Retinal pigment epithelial cell (primary cell): ENCODE results near the gene CTNNBL1.

Experiments used
- DNase-seq: peaks from one replicate; pipeline ENCODE4 v3.0.0-alpha.2; 2010; ENCODE audit warnings: low read depth
- H3K4me3 ChIP-seq: 2 replicates; pipeline ENCODE4 v1.5.1; 2011; ENCODE audit warnings: mild to moderate bottlenecking, low read length, control low read depth, moderate library complexity
- TF ChIP-seq, protein P1 (sequence below): conservative IDR thresholded peaks from 2 replicates; pipeline ENCODE4 v1.5.1; 2011; ENCODE audit warnings: low read depth, low read length, control low read depth, inconsistent platforms

The CTNNBL1 gene

DNA sequence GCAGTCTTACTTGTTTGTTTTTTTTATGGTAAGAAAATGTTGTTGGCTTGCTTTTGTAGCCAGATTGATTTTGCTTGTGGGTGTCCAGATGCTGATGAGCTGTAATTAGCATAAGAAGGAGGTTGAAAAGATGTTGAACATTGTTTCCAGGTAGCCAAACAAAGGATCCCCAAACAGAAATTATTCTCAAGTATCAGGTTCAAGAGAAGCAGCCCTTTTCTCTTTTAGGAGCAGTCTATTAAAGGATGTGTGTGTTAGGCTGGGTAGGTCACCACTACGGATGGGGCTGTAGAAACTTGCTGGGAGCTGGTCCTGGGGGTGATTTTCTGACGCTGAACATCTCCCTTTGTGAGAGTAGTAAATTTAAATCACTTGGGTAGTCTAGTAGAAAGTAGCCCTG is 122.2 kb downstream of the CTNNBL1 start:
- no peak overlapping the region for H3K4me3 ChIP-seq
- DNase-seq, result no peak
- TF ChIP-seq, protein P1, sequence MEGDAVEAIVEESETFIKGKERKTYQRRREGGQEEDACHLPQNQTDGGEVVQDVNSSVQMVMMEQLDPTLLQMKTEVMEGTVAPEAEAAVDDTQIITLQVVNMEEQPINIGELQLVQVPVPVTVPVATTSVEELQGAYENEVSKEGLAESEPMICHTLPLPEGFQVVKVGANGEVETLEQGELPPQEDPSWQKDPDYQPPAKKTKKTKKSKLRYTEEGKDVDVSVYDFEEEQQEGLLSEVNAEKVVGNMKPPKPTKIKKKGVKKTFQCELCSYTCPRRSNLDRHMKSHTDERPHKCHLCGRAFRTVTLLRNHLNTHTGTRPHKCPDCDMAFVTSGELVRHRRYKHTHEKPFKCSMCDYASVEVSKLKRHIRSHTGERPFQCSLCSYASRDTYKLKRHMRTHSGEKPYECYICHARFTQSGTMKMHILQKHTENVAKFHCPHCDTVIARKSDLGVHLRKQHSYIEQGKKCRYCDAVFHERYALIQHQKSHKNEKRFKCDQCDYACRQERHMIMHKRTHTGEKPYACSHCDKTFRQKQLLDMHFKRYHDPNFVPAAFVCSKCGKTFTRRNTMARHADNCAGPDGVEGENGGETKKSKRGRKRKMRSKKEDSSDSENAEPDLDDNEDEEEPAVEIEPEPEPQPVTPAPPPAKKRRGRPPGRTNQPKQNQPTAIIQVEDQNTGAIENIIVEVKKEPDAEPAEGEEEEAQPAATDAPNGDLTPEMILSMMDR, result no peak

DNA sequence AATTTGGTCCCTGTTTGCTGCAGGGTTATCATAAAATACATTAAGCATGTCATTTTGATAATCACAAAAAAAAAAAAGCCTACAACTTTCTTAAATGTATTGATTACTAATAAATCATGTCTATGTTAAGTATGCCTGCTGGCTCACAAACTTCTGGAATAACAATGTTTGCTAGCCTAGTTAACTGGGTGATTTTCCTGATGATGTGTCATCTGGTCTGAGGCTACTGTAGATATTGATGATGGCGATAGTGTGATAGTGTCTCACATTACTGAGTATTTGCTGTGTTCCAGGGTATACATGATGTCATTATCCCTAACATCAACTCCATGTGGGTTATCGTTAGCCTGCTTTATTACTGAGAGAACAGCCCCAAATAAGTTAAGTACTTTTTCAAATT is 122.9 kb downstream of the CTNNBL1 start:
- DNase-seq, result no peak
- TF ChIP-seq, protein P1, result no peak
- H3K4me3 ChIP-seq, result no peak overlapping the region

DNA sequence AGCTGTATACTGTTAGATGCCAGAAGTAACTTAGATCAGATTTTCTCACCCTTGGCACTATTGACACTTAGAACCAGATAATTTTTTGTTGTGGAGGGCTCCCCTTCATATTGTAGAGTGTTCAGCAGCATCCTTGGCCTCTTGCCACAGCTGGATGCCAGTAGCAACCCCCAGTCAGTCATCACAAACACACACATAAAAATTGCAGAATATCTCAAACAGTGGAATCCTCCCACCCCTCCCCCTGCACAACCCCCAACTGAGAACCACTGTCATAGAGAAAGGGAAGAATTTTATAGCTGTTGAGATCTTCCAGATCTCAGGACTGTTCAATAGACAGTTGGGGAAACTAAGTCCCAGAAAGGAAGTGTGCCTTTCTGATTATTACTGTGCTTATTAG is 127.9 kb downstream of the CTNNBL1 start:
- TF ChIP-seq, protein P1, result no peak
- DNase-seq, result no peak
- H3K4me3 ChIP-seq, result no peak overlapping the region

DNA sequence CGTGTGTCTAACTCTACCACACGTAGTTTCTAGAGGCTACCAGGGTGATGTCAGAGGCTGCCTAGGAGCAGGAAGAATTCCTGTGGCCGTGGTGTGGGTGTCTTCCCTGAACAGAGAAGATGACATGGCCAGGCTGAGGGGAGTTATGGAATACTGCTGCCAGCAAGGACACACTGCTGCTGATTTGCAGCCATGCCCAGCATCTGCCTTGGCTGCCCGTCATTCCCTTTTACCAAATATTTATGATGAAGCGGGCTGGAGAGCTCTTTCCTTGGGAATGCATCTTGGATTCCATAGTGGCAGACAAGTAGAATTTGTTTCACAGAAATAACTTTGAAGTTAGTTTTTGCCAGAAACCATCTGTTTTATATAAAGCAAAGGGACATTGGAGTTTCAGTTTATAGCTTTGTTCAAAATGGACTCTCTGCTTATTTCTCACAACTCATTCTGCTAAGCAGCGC is 128.3 kb downstream of the CTNNBL1 start:
- DNase-seq, result no peak
- H3K4me3 ChIP-seq, result no peak overlapping the region
- TF ChIP-seq, protein P1, result no peak

DNA sequence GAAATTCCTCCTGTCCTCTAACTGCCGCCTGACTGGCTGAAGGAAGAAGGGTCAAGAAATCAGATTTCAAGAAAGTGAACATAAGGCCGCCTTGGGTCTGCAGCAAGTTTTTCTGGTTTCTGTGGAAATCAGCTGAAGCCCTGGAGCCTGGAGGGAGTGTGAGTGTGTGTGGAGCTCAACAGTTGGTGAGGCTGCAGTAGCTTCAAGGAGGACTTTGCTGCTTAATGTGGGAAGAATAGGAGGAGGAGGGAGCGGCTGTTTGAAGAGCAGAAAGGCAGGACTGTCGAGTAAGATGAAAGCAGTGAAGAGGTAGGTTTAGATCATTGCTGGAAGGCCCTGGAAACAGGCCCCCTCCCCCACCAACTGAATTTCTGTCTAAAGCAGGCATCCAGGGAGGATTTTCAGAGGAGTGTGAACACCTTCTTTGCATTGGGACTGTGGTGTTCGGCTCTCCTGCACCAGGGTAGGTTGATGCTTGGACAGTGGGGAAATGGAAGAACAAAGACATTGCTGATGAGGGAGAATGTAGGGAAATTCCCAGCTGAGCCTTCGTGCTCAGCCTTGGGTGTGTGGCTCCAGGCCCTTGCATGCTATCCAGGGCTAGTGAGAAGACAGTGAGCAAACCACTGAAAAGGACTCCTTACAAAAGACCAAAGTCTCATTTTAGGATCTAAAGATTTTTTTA is 129.6 kb downstream of the CTNNBL1 start:
- TF ChIP-seq, protein P1, result no peak
- no peak for DNase-seq
- H3K4me3 ChIP-seq, result no peak overlapping the region

DNA sequence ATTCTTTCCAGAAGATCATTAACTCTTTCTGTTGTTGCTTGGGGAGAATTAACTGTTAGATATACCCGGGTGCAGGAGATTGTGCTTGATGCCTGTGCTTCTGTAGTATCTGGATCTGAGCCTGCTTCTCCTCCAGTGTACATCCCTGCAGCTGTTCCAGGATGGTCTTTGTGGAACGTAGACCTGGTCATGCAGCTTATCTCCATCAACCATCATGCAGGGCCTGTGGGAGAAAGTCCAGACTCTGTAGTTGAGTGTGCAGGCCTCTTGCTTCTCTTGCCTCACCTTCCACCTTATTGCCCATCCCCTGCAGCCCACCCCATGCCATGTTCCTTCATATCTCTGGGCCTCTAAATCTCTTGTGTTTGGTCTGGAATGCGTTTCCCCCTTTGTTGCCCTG is 133.8 kb downstream of the CTNNBL1 start:
- H3K4me3 ChIP-seq, result no peak overlapping the region
- no peak for DNase-seq
- TF ChIP-seq, protein P1, result no peak

DNA sequence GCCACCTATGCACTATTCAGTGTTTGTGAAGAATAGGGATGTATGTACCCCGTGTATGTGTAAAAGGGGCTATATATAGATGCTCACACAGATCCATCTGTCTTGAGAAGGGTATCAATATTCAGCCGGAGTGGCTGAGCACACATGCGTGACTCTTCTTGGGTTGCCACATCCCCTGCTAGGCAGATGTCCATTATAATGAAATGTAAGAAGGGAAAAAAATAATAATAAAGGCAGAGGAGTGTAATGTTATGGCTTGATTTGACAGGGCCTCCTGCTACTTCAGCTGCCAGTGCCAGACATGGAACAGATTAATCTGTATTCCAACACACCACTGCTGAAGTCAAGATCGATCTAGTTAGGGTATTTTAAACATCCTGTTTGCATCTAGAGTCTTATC is 134.9 kb downstream of the CTNNBL1 start:
- no peak overlapping the region for H3K4me3 ChIP-seq
- DNase-seq, result no peak
- TF ChIP-seq, protein P1, result no peak
